ENCODE data around the gene DLGAP1.
"Not testable (repeated sequence)": the region's sequence is repeated elsewhere in the genome, so short reads cannot be mapped to it uniquely, and the experiment has no call there.

DLGAP1 gene

GRCh38 chr18:3495691-3496430, 959.2 kb downstream of the DLGAP1 start:
- no peak for DNase-seq (ENCODE audit: low read depth)

- no peak for DNase-seq (ENCODE audit: low read depth)
Observed at GRCh38 chr18:3494569-3494968, 960.5 kb downstream of the DLGAP1 start.

GRCh38 chr18:3494245-3494526, 960.9 kb downstream of the DLGAP1 start:
- no peak for DNase-seq (ENCODE audit: low read depth)

- DNase-seq (ENCODE audit: low read depth): no peak
Observed at GRCh38 chr18:3493501-3494244, 961.4 kb downstream of the DLGAP1 start.

- no peak for DNase-seq (ENCODE audit: low read depth)
Observed at GRCh38 chr18:3492721-3493120, 962.4 kb downstream of the DLGAP1 start.

- DNase-seq (ENCODE audit: low read depth): no peak
Observed at GRCh38 chr18:3491981-3492555, 963.0 kb downstream of the DLGAP1 start.

- DNase-seq (ENCODE audit: low read depth): no peak
Observed at GRCh38 chr18:3489462-3489861, 965.6 kb downstream of the DLGAP1 start.

- DNase-seq (ENCODE audit: low read depth): no peak
Observed at GRCh38 chr18:3486512-3486911, 968.6 kb downstream of the DLGAP1 start.

- DNase-seq (ENCODE audit: low read depth): no peak
Observed at GRCh38 chr18:3485153-3486149, 969.7 kb downstream of the DLGAP1 start.

GRCh38 chr18:3482258-3482657, 972.8 kb downstream of the DLGAP1 start:
- no peak for DNase-seq (ENCODE audit: low read depth)

GRCh38 chr18:3481696-3482210, 973.4 kb downstream of the DLGAP1 start:
- peak; percentile 41 for DNase-seq (ENCODE audit: low read depth)

- DNase-seq (ENCODE audit: low read depth): no peak
Observed at GRCh38 chr18:3480827-3481573, 974.1 kb downstream of the DLGAP1 start.

GRCh38 chr18:3479978-3480509, 975.1 kb downstream of the DLGAP1 start:
- no peak for DNase-seq (ENCODE audit: low read depth)

- no peak for DNase-seq (ENCODE audit: low read depth)
Observed at GRCh38 chr18:3478262-3478978, 976.7 kb downstream of the DLGAP1 start.

GRCh38 chr18:3472681-3473544, 982.2 kb downstream of the DLGAP1 start:
- DNase-seq (ENCODE audit: low read depth): no peak

GRCh38 chr18:3472121-3472520, 983.0 kb downstream of the DLGAP1 start:
- not testable (repeated sequence) for DNase-seq (ENCODE audit: low read depth)

GRCh38 chr18:3471141-3471648, 983.9 kb downstream of the DLGAP1 start:
- no peak for DNase-seq (ENCODE audit: low read depth)

GRCh38 chr18:3468833-3469232, 986.3 kb downstream of the DLGAP1 start:
- DNase-seq (ENCODE audit: low read depth): no peak
